Muscle of leg (tissue), 11 donors: ENCODE data around the gene DNAJC5. TPM values are rescaled to one million over a fixed set of nuclear protein-coding genes. Genes with fewer than 3 reads are reported as not detected.
"Not testable (repeated sequence)": the region's sequence is repeated elsewhere in the genome, so short reads cannot be mapped to it uniquely, and the experiment has no call there.

Experiments
- DNase-seq: peaks from one replicate; pipeline ENCODE4 v3.0.0; 2013
- H3K27ac ChIP-seq: one replicate; pipeline ENCODE4 v1.5.1; 2013; ENCODE audit warnings: mild to moderate bottlenecking, low read length, control low read depth
- H3K27me3 ChIP-seq: one replicate; pipeline ENCODE4 v1.6.1; 2013; ENCODE audit warnings: low read length; ENCODE audit not compliant: control insufficient read depth, insufficient read depth
- H3K36me3 ChIP-seq: one replicate; pipeline ENCODE4 v1.6.1; 2013; ENCODE audit warnings: low read length; ENCODE audit not compliant: control insufficient read depth, insufficient read depth
- H3K4me1 ChIP-seq: one replicate; pipeline ENCODE4 v1.6.1; 2013; ENCODE audit warnings: low read length; ENCODE audit not compliant: control insufficient read depth, insufficient read depth
- H3K4me3 ChIP-seq: one replicate; pipeline ENCODE4 v1.5.1; 2013; ENCODE audit warnings: low read length, control low read depth
- H3K9me3 ChIP-seq: replicated peaks from 2 replicates; pipeline ENCODE4 v1.6.1; 2013; ENCODE audit warnings: low read depth, low read length; ENCODE audit not compliant: control insufficient read depth
- WGBS: methylation state at CpG from one replicate; pipeline ENCODE4 v1.1.5; 2013; ENCODE audit warnings: missing lambda C conversion rate; ENCODE audit not compliant: insufficient coverage; 5-methylcytosine and 5-hydroxymethylcytosine counted together
- polyA plus RNA-seq, 8 donors: library from polyadenylated mRNA; unstranded; fragments of 120-200 nt; gene quantifications; one replicate each; pipeline versions ENCODE4 v1.2.1 to v1.2.3, GENCODE V29; 2013; ENCODE audit warnings: inconsistent platforms in 1 of 8, low replicate concordance in 1 of 8; ENCODE audit not compliant: insufficient read length in 8 of 8, insufficient read depth in 1 of 8
- total RNA-seq: library from RNA; stranded (reverse); fragments of 120-200 nt; gene quantifications from one replicate; pipeline ENCODE4 v1.2.4, GENCODE V29; 2013

DNAJC5 gene
- total and polyA plus RNA-seq, 9 donors, result 26.8 to 37.9 (median 32.3) TPM

DNA sequence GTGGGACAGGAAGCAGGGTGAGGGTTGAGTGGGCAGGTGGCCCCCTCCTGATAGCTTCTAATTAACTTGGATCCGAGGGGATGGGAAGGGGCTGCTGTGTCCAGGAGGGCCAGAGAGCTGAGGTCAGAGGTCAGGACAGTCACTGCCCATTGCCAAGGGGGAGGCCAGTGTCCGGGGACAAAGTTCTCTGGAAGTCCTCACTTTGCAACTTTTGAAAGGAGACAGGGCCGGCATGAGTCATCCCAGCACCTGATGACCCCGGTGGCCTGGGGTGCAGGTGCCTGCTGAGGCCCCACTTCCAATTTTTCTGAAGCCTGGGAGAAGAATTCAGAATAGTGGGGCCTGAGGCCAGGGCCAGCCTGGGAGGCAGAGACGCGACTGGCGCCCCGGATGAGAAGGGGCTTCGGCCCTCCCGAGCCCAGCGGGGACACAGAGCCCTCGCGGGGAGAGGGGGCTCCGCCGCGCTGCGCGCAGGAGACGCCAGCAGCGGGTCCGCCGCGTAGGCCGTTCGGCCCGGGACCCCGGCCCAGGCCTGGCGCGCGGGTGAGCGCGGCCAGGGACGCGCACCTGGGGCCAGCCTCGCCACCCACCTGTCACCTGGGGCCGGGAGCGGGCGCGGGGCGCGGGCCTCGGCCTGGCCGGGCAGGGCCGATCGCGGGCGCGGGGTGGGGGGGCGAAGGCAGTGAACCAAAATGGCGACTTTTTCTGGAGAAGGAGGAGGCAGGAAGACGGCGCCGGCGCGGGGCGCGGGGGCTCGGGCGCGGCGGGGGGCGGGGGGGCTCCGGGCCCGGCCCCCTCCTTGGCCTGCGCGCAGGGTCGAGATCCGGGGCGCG, 74.2 kb downstream of the DNAJC5 start:
- Histone ChIP-seq H3K36me3 (peaks cover 27% of the 10 kb centered on the region), H3K9me3 (no peaks in the 10 kb centered on the region), H3K4me3 (peak overlapping the region; percentile 65), H3K4me1 (peaks cover 28% of the 10 kb centered on the region), H3K27me3 (peaks cover 2% of the 10 kb centered on the region), H3K27ac (peak overlapping the region; percentile 20)
- peak; percentile 55 for DNase-seq
- 2% methylated on average over 52 of the region's 70 CpGs for WGBS

GRCh38 chr20:63969838-63970713, 75.2 kb downstream of the DNAJC5 start, which contains the start of gene ZNF512B:
TSS of gene ZNF512B (minus strand) at chr20:63969930. CDS start at chr20:63967950, 1,980 bp downstream.
- H3K9me3 ChIP-seq, result no peaks in the 10 kb centered on the region

DNA sequence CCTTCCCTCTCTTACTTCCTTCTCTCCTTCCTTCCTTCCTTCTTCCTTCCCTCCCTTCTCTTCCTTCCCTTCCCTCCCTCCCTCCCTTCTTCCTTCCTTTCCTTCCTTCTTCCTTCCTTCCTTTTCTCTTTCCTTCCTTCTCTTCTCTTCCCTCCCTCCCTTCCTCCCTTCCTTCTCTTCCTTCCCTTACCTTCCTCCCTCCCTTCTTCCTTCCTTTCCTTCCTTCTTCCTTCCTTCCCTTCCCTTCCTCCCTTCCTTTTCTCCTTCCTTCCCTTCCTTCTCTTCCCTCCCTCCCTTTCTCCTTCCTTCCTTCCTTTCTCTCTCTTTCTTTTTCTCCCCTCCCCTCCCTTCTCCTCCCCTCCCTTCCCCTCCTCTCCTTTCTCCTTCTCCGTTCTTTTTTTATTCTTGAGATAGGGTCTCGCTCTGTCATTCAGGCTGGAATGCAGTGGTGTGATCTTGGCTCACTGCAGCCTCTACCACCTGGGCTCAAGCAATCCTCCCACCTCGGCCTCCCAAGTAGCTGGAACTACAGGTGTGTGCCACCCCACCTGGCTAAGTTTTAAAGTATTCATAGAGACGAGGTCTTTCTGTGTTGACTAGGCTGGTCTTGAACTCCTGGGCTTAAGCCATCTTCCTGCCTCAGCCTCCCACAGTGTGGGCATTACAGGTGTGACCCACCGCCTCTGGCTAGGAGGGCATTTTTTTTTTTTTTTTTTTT, 75.9 kb downstream of the DNAJC5 start:
- Histone ChIP-seq H3K4me3 (no peak overlapping the region), H3K9me3 (no peaks in the 10 kb centered on the region), H3K27me3 (peaks cover 2% of the 10 kb centered on the region), H3K27ac (no peak overlapping the region), H3K36me3 (peaks cover 25% of the 10 kb centered on the region), H3K4me1 (peaks cover 35% of the 10 kb centered on the region)
- DNase-seq, result peak; percentile 10
- no CpG with 5 or more reads among the region's 5 CpGs for WGBS

More at GRCh38 chr20:63969838-63970713, 75.2 kb downstream of the DNAJC5 start, which contains the start of gene ZNF512B:
- H3K4me1 ChIP-seq, result peaks cover 35% of the 10 kb centered on the region
- peak within 1 kb of the TSS; percentile 20 for H3K27ac ChIP-seq
- H3K36me3 ChIP-seq, result peaks cover 22% of the 10 kb centered on the region
- WGBS, result 2% methylated on average over 35 of the region's 73 CpGs
- peak within 1 kb of the TSS; percentile 65 for H3K4me3 ChIP-seq
- peak; percentile 86 for DNase-seq
- H3K27me3 ChIP-seq, result peaks cover 2% of the 10 kb centered on the region

DNA sequence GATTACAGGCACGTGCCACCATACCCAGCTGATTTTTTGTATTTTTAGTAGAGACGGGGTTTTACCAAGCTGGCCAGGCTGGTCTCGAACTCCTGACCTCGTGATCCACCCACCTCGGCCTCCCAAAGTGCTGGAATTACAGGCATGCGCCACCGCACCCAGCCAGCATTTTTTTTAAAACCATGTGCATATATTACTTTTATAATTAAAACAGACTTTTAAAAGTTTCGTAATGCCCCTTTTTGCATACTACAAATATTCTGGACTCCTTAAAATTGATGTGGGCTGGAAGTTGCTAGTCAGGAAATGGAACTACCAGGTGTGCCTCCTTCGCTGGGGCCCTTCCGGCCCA, 77.0 kb downstream of the DNAJC5 start:
- not testable (repeated sequence) for DNase-seq, H3K9me3 ChIP-seq, H3K4me3 ChIP-seq, H3K27me3 ChIP-seq
- H3K4me1 ChIP-seq, result peaks cover 35% of the 10 kb centered on the region
- WGBS, result no CpG with 5 or more reads among the region's 10 CpGs
- peaks cover 16% of the 10 kb centered on the region for H3K36me3 ChIP-seq
- peak overlapping the region; percentile 9 for H3K27ac ChIP-seq

DNA sequence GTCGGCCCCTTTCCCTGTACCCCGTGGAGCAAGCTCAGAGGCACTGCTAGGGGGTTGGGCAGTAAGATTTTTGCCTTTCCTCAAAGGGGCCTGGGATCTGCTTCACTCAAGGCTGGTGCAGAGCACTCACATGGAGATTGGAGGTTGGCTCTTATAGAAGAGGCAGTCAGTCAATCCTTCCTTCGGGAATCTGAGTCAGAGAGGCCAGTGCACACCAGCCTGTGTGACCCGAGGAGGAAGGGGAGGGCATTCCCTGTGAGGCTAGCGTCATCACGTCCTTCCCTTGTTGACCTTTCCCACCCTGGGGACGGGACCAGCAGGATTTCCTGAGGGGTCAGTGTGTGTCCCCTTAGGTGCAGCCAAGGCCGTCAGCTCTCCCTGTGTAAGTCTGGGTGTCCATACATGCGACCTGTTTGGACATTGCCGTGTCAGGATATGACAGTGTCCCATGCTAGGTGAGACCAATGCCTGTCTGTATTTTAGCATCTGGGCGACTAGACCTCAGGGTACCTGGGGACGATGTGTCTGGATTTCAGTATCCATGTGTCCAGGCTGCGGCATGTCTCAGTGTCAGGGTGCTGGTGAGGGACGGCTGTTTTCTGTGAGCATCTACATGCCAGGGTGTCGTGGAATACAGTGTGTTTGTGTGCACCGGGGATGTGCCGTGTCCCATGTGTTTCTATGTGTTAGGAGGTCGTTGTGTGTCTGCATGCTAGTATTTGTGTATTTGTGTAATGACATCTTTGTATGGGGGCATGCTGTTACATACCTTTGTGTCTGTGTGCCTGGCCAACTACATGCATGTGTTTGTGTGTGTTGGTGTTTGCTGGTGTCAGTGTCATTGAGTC, 77.6 kb downstream of the DNAJC5 start:
- Histone ChIP-seq H3K4me1 (peaks cover 35% of the 10 kb centered on the region), H3K4me3 (no peak overlapping the region), H3K9me3 (no peaks in the 10 kb centered on the region), H3K27ac (peak overlapping the region; percentile 9), H3K27me3 (peaks cover 2% of the 10 kb centered on the region), H3K36me3 (peaks cover 10% of the 10 kb centered on the region)
- peak; percentile 28 for DNase-seq
- WGBS, result 69% methylated on average over 16 of the region's 18 CpGs

DNA sequence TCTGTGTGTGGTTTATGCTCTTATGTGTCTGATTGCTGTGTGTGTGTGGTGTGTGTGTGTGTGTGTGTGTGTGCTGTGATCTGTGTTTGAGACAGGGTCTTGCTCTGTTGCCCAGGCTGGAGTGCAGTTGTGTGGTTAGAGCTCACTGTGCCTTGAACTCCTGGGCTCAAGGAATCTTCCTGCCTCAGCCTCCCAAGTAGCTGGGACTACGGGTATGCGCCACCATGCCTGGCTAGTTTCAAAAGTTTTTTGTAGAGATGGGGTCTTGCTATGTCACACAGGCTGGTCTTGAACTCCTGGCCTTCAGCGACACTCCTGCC, 78.2 kb downstream of the DNAJC5 start:
- peaks cover 32% of the 10 kb centered on the region for H3K4me1 ChIP-seq

DNA sequence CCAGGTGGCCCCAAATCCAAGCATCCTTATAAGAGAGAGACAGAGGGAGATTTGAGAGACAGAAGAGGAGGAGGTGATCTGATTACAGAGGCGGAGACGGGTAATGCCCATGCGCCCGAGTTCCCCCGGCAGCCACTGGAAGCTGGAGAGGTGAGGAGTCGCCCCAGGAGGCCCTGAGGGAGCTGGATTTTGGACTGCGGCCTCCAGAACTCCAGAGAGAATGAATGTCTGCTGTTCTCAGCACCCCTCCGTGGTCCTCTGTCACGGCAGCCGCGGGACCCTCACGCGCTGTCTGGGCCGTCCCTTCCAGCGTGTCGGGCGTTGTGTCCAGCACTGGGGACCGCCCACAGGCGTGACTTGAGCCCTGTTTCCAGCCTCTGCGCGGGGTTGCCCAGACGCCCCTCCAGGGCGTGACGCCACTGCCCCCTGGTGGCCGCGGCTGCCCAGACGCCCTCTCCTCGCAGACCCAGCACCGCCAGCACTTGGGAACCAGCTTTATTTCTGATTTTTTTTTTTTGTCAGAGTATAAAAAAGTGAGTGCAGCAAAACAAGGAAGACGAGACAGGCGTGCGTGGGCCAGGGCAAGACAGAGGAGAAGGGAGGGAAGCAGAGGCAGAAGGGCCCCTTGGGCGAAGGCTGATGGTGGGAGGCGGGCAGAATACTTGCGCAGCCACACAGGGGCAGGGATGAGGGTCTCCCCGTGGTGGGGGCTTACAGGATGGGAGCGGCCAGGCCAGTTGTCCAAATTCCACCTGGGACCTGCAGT, 78.9 kb downstream of the DNAJC5 start:
- H3K4me3 ChIP-seq, result peak overlapping the region; percentile 29
- peak overlapping the region; percentile 45 for H3K27ac ChIP-seq
- no peaks in the 10 kb centered on the region for H3K9me3 ChIP-seq
- H3K36me3 ChIP-seq, result peaks cover 2% of the 10 kb centered on the region
- WGBS, result 11% methylated on average over 33 of the region's 37 CpGs
- peaks cover 1% of the 10 kb centered on the region for H3K27me3 ChIP-seq
- peak; percentile 92 for DNase-seq
- peaks cover 32% of the 10 kb centered on the region for H3K4me1 ChIP-seq

More for the DNA sequence above, 78.2 kb downstream of the DNAJC5 start:
- no peak overlapping the region for H3K4me3 ChIP-seq
- no peaks in the 10 kb centered on the region for H3K9me3 ChIP-seq
- 75% methylated on average over 1 of the region's 3 CpGs for WGBS
- DNase-seq, result peak; percentile 7
- H3K36me3 ChIP-seq, result peaks cover 4% of the 10 kb centered on the region
- H3K27me3 ChIP-seq, result peaks cover 2% of the 10 kb centered on the region
- H3K27ac ChIP-seq, result no peak overlapping the region

- no peaks in the 10 kb centered on the region for H3K9me3 ChIP-seq
- no peaks in the 10 kb centered on the region for H3K27me3 ChIP-seq
- peak; percentile 30 for DNase-seq
- peaks cover 2% of the 10 kb centered on the region for H3K36me3 ChIP-seq
- WGBS, result 69% methylated on average over 14 of the region's 19 CpGs
- H3K4me1 ChIP-seq, result peaks cover 30% of the 10 kb centered on the region
- H3K4me3 ChIP-seq, result no peak overlapping the region
- H3K27ac ChIP-seq, result no peak overlapping the region
Measured at GRCh38 chr20:63974402-63975200, 79.7 kb downstream of the DNAJC5 start.
